ENCODE data around the gene TMEM109. TPM values are rescaled to one million over a fixed set of nuclear protein-coding genes. Genes with fewer than 3 reads are reported as not detected.

The TMEM109 gene
- total and polyA plus RNA-seq, 2 of the 8 experiments (the other 6 are each of a cell fraction or from before 2014, with no cell fraction given), result 27.3 to 30.3 TPM

DNA sequence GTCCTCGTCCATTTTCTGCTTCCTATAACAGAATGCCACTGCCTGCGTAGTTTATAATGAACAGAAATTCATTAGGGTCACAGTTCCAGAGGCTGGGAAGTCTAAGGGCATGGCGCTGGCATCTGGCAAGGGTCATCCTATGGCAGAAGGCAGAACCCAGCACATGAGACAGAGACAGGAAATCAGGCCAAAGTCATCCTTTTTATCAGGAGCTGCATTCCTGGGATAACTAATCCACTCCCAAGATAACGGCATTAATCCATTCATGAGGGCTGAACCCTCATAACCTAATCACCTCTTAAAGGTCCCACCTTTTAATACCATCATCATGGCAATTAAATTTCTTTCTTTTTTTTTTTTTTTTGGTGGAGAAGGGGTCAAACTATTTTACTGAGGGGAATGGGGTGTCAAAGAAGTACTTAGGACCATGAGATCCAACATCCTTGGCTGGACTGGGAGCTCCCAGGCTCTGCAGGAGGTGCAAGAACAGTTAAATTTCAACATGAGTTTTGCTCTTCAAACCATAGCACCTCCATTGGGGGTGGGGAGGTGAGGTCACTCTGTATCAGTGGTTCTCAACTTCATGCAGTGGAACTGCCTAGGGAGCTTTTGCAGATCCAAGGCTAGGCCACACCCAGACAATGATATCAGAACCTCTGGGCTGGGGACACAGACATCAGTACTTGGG, 4.4 kb downstream of the TMEM109 start:
- POLR2A ChIA-PET (ENCODE audit: partially characterized antibody), result no interaction called here
- Histone ChIP-seq H3K4me2 (ENCODE audit: insufficient read depth in 1 of 2, low read depth in 2 of 2, low read length in 2 of 2) (no peak overlapping the region), H3K14ac (ENCODE audit: insufficient read length) (no peak overlapping the region), H2AFZ (ENCODE audit: low read length) (no peak overlapping the region), H3K23me2 (ENCODE audit: low read depth, low read length) (peaks cover 8% of the 10 kb centered on the region), H3K27me3 (replicated peaks in 1 of 4; ENCODE audit: control insufficient read depth in 3 of 4, extremely low read depth in 1 of 4, insufficient read depth in 3 of 4, low read length in 3 of 4) (no peaks in the 10 kb centered on the region), H3K36me3 (ENCODE audit: control insufficient read depth in 2 of 4, insufficient read depth in 4 of 4, low read length in 3 of 4) (peaks cover 3 to 14% (median 9%) of the 10 kb centered on the region in 4 experiments; a peak in 5 of 8 replicates), H2BK20ac (ENCODE audit: low read length) (no peak overlapping the region), H4K5ac (ENCODE audit: insufficient read length, low read depth, low read length) (no peak overlapping the region), H3K4me3 (ENCODE audit: extremely low read depth in 1 of 4, insufficient read depth in 2 of 4, low read depth in 3 of 4, low read length in 4 of 4) (no peak overlapping the region), H4K91ac (replicated peaks; ENCODE audit: insufficient read length, low read length) (no peak overlapping the region), H3K4ac (replicated peaks; ENCODE audit: insufficient read length, low read depth, low read length) (no peak overlapping the region), H3K79me1 (ENCODE audit: low read depth, low read length) (no peaks in the 10 kb centered on the region; the same call in 1 of the 2 replicates), H2BK15ac (ENCODE audit: low read length) (no peak overlapping the region), H3K27ac (ENCODE audit: low read depth, low read length) (no peak overlapping the region), H3K23ac (ENCODE audit: insufficient read length) (no peak overlapping the region), H3K9ac (replicated peaks in 1 of 4; ENCODE audit: extremely low read depth in 1 of 4, low read depth in 3 of 4, low read length in 3 of 4) (no peak overlapping the region), H2BK12ac (ENCODE audit: low read depth, low read length) (no peak overlapping the region), H3K9me3 (ENCODE audit: insufficient read depth in 2 of 2, low read depth in 1 of 2, low read length in 1 of 2) (no peaks in the 10 kb centered on the region), H2BK120ac (replicated peaks; ENCODE audit: low read depth, low read length) (no peak overlapping the region), H3K79me2 (ENCODE audit: control insufficient read depth in 1 of 2, insufficient read depth in 2 of 2, low read length in 2 of 2) (peaks cover 5 to 24% of the 10 kb centered on the region in 2 experiments), H3K56ac (replicated peaks; ENCODE audit: insufficient read length, low read depth, low read length) (no peak overlapping the region), H3K4me1 (replicated peaks in 1 of 4; ENCODE audit: control insufficient read depth in 3 of 4, insufficient read depth in 4 of 4, low read length in 3 of 4) (peaks cover 7 to 21% (median 13%) of the 10 kb centered on the region in 4 experiments), H4K8ac (ENCODE audit: extremely low read depth, insufficient read depth, low read length) (no peak overlapping the region), H2BK5ac (ENCODE audit: low read depth, low read length) (no peak overlapping the region), H4K20me1 (replicated peaks in 1 of 2; ENCODE audit: control insufficient read depth in 1 of 2, insufficient read depth in 2 of 2, low read length in 2 of 2) (peaks cover 3 to 13% of the 10 kb centered on the region in 2 experiments), H2AK5ac (ENCODE audit: low read depth, low read length) (no peak overlapping the region), H3K18ac (ENCODE audit: extremely low read depth, low read length) (no peak overlapping the region)
- CTCF ChIA-PET (ENCODE audit: partially characterized antibody), result interaction anchor here (0.8 to 1.8 kb wide), 7 partner anchors 10 to 210 kb away, joined by 3 to 7 read pairs (median 3); no protein-coding TSS in a partner anchor
- 87% methylated on average over 4 of the region's 4 CpGs; no CpG with 5 or more reads in 1 of the 2 experiments for WGBS, 2 experiments (ENCODE audit: extremely low coverage in 1 of 2, insufficient coverage in 1 of 2, insufficient read length in 1 of 2, insufficient replicate concordance in 2 of 2, low coverage in 1 of 2, low lambda C conversion rate in 2 of 2, missing lambda C conversion rate in 1 of 2)
- TF ChIP-seq EGR1 (IDR thresholded peaks at IDR 0.05; ENCODE audit: borderline replicate concordance, low read depth, low read length) (no peak), HDAC6 (IDR thresholded peaks at IDR 0.05; ENCODE audit: low read depth, low read length) (no peak), KDM4A (IDR thresholded peaks at IDR 0.05; ENCODE audit: low read depth, low read length, severe bottlenecking) (no peak), TBP (IDR thresholded peaks at IDR 0.05; ENCODE audit: low read depth, low read length) (no peak), CBX8 (IDR thresholded peaks at IDR 0.05; ENCODE audit: borderline replicate concordance, low read depth, low read length) (no peak), NANOG (IDR thresholded peaks at IDR 0.05; ENCODE audit: insufficient read depth, low read depth, low read length, poor library complexity, severe bottlenecking) (no peak), CEBPB (IDR thresholded peaks at IDR 0.05; ENCODE audit: low read depth, low read length) (no peak), POLR2A (IDR thresholded peaks at IDR 0.05; ENCODE audit: control extremely low read depth in 1 of 2, low read depth in 2 of 2, low read length in 2 of 2) (no peak), SP1 (IDR thresholded peaks at IDR 0.05; ENCODE audit: low read depth, low read length) (no peak), POLR2AphosphoS5 (IDR thresholded peaks at IDR 0.05; ENCODE audit: low read depth, low read length) (no peak)
- DNase-seq (ENCODE audit: low read depth in 1 of 2, low spot score in 2 of 2), result no peak
- FAIRE-seq, result no peak
